Muscle of arm (tissue), 1 donor: ENCODE results near the gene RMP24.
"Not testable (repeated sequence)": the region's sequence is repeated elsewhere in the genome, so short reads cannot be mapped to it uniquely, and the experiment has no call there.

ENCODE experiments used
- DNase-seq: peaks from one replicate; pipeline ENCODE4 v3.0.0-alpha.2; 2013

Gene RMP24

GRCh38 chr18:35972197-35973000 is at the start of gene RMP24:
RMP24 (plus strand) TSS chr18:35972679.
- peak; percentile 96 for DNase-seq

DNA sequence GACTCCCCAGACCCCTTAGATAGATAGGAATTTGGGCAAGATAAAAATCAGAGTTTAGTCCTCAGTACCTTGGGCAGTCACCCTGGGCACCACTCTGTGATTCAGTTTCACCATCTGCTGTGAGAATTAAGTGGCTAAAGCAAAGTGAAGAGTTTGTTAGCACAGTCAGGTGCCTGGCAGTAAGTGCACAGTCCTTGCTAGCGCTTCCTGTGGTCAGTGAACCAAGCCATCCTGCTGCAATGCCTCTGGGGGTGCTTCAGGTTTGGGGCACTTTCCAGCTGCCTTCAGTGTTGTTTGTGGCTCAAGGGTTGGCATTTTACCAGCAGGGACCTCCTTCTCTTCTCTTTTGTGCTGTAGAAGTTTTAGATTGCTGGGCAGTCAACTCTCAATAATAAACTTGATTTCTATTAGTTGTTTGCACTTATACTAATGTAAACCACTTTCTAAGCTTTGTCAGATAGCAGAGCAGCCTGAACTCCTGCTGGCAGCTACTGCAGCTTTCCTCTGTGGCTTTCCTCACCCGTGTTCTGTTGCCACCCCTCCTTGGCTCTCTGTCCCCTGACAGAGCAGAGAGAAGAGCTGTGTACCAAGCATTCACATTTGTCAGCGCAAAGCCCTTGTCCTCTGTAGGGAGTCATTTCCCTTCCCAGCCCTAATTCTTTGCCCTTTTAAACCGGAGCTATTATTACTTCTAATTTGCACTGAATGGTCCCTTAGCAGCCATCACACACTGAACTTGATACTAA is 48.4 kb upstream of the RMP24 start:
- DNase-seq, result no peak

GRCh38 chr18:35926884-35927283 is 45.6 kb upstream of the RMP24 start:
- no peak for DNase-seq

DNA sequence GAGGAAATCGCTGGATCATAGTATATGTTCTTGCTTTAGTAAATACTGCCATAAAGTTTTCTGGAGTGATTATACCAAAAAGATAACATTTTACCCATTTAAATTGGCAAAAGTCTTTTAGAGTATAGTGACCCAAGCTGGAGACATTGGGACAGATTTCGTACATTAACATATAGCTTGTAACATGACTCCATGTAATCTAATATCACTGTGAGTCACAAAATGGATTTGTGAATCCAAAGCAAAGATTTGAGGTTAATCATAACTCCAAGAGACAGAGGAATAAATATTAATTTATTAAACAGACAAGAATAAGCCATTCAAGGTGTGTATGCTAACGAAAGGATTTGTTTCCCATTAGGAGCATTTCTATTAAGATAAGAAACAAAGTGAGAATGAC is 45.0 kb upstream of the RMP24 start:
- DNase-seq, result no peak

DNA sequence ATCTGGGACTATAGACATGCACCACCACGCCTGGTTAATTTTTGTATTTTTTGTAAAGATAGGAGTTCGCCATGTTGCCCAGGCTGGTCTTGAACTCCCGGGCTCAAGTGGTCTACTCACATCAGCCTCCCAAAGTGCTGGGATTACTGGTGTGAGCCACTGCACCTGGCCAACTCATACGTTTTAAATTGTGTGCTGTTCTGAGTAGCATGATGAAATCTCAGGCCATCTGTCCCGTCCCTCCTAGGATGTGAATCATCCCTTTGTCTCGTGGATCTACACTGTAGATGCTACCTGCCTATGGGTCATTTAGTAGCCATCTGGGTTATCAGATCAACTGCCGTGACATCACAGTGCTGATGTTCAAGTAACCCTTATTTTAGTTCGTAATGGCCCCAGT is 38.5 kb upstream of the RMP24 start:
- no peak for DNase-seq

- no peak for DNase-seq
Observed at GRCh38 chr18:35934891-35935290, 37.6 kb upstream of the RMP24 start.

DNA sequence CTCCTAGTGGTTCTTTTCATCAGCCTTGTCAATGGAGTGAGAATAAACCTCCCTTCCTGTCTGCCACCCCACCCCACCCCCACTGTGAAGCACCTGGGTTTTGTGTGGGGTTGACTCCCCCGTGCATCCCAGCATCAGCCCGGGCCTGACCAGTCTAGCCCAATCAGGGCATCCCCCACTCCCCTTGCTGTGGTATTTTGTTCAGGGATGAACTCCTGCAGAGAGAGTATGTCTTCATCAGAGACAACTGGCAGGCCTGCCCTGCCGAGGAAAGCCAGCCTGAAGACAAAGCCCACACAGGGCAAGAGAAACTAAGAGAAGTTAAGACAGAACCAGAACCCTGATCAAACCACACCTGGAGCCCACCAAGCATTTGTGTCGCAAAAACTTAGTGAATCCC is 36.7 kb upstream of the RMP24 start:
- no peak for DNase-seq

GRCh38 chr18:35936951-35937350 is 35.5 kb upstream of the RMP24 start:
- DNase-seq, result no peak

- no peak for DNase-seq
Observed at GRCh38 chr18:35938158-35938557, 34.3 kb upstream of the RMP24 start.

DNA sequence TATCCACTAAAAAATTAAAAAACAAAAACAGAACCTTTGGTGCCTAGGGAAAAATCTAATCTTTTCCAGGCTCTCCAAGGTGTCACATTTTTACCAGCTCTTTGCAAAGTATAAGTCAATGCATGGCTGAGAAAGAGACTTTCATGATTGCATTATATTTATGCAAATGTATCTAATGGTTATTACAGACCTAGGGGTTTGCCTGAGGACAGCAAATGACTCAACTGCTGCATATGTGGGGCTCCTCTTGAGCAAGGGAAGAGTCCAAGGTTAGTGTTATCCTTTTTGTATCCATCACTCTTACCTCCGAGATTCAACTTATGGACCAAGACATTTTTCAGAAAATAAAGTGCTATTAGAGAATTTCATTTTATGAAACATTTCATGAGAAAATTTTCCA is 33.9 kb upstream of the RMP24 start:
- DNase-seq, result no peak

- no peak for DNase-seq
Observed at GRCh38 chr18:35939138-35939537, 33.3 kb upstream of the RMP24 start.

DNA sequence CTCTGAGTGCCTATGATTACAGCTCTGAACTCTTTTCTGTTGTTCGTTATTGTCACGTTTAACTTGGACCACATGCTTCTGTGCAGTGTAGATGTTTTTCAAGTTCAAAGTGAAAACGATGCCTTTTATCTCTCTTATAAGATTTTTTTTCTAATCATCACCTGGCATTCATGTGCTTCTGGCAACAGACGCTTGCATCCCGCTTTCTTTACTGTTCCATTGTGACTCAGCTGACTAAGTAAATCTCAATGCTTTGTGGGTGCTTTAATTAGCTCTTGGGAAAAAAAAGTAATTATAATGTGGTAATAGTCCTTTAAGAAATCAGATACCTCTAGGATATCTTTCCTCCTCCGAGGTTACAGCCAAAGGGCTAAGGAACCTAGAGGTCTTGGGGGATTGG is 31.2 kb upstream of the RMP24 start:
- DNase-seq, result no peak

DNA sequence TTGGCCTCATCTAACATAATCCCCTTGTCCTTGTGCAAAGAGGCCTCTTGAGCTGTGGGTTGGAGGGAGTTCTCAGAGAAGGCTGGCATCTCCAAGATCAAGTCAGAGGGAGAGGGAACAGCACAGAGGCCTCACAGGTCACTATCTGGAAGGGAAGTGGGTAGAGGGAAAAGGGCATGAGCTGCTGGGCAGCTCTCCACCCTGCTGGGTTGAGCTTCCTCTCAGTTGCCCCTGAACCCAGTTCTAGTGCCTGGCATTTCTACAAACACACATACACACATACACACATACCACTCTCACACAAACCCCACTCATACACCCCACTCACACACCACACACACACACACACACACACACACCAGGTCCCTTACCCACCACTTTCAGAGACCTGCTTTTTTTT is 30.3 kb upstream of the RMP24 start:
- no peak for DNase-seq

DNA sequence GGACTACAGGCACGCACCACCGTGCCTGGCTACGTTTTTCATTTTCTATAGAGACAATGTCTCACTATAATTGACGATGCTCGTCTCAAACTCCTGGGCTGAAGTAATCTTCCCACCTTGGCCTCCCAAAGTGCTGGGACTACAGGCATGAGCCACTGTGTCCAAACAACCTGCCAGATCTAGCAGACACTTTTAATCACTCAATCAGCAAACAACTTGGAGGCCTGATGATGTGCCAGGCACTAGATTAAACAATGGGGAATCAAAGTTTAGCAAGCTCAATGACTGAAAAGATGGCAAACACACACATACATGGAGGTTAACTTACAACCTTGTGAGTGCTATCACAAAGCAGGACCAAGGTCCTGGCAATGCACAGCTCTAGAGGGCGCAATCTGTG is 29.8 kb upstream of the RMP24 start:
- DNase-seq, result no peak

DNA sequence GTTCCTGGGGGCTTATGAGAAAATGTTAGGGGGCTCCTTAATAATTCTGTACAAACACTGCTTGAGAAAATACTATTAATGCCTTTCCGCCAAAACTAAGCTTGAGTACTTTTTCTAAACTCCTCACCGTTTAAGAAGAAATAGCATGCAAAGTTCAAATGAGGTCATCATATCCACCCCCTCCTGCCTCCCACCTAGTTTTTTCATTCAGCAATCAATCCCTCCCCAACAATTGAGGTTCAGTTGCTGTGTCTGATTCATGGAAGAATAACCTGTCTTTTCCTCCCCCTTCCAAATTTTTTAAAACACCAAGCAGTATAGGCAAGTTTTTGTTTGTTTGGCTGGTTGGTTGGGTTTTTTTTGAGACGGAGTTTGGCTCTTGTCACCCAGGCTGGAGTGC is 24.4 kb upstream of the RMP24 start:
- DNase-seq, result no peak

DNA sequence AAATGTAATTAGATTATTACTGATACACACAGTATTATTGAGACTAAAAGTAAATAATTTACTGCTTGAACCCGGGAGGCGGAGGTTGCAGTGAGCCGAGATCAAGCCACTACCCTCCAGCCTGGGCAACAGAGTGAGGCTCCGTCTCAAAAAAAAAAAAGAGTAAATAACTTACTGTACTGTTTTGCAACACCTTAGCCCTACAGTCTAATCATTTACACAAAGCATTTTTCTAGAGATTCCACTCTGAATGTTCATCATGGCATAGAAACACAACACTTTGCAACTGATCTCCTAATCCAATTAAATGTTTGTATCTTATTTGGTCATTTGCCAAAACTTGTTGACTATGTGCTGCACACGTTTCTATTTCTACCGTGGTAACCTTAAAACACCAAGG is 23.4 kb upstream of the RMP24 start:
- DNase-seq, result no peak

GRCh38 chr18:35949903-35950627 is 22.4 kb upstream of the RMP24 start:
- DNase-seq, result peak; percentile 75

GRCh38 chr18:35950628-35950982 is 21.9 kb upstream of the RMP24 start:
- no peak for DNase-seq

- no peak for DNase-seq
Observed at GRCh38 chr18:35953688-35954087, 18.8 kb upstream of the RMP24 start.

GRCh38 chr18:35956226-35956625 is 16.3 kb upstream of the RMP24 start:
- no peak for DNase-seq

DNA sequence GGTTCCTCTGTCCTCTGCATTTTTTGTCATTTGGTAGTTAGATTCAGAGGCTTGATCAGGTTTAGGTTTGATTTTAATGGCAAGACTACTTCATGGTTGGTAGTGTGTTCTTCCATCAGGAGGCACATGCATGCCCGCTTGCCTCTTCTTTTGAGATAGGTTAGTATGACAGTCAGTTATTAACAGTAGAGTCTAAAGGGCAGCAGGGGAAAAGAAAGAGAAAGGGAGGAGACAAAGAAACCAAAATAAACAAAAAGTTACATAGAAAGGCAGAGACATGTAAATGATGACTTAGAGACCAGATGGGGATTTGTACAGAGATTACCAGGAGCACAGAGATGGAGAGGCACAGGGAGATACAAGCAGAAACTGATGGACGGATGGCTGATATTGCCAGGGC is 10.2 kb upstream of the RMP24 start:
- no peak for DNase-seq

DNA sequence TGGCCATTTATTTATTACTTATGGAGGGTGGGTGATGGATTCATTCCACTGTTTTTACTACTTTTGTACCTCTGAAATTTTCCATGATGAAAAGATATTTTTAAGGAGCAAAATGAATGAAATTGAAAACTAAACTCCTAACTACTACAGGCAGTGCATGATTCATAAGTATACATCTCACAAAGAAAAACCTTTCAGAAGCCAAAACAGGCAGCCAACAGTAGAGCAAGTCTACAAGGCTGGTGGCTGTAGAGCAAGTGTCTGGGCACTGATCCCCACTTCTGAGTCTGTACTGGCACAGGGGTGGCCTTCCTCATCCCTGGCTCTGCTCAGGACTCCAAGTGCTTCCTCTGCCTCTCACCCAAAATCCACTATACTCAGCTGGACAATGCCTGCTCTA is 8.2 kb upstream of the RMP24 start:
- DNase-seq, result no peak

- not testable (repeated sequence) for DNase-seq
Observed at GRCh38 chr18:35967866-35968265, 4.6 kb upstream of the RMP24 start.
